ENCODE results near the gene TMC8.
"Not testable (repeated sequence)": the region's sequence is repeated elsewhere in the genome, so short reads cannot be mapped to it uniquely, and the experiment has no call there.

The TMC8 gene

DNA sequence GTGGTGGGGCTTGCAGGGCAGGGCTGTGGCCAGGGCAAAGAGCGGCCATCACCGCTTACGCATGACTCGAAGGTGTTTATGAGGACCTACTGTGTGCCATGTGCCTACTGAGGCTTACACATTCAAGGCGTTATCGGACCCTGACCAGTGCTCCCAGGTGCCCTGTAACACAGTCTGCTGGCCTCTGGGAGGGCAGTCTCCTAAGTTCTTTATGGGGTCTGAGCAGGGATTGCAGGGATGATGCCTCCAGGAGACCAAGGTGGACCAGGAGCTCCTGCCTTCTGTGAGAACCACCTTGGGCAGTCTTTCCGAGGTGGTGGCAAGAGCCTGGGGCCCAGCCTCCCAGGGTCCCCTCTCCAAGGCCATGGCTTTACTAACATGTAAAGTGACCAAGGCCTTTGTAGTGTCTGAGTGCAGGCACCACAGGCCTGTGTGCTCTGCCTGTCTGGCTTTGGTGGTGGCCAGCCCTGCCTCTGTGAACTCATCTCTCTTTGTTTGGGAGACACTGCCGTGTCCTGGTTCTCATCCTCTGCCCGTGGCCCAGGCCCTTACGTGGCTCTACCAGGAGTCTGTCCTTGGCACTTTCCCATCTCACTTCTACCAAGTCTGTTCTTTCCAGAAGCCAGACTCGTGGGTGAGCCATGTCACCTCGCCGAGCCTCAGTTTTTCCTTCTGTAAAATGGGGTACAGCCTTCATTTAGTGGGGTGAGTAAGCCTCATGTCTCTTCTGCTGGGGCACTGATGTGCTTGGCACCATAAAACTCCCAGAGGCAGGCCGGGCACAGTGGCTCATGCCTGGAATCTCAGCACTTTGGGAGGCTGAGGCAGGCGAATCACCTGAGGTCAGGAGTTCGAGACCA is 34.4 kb downstream of the TMC8 start:
- DNase-seq = no peak

DNA sequence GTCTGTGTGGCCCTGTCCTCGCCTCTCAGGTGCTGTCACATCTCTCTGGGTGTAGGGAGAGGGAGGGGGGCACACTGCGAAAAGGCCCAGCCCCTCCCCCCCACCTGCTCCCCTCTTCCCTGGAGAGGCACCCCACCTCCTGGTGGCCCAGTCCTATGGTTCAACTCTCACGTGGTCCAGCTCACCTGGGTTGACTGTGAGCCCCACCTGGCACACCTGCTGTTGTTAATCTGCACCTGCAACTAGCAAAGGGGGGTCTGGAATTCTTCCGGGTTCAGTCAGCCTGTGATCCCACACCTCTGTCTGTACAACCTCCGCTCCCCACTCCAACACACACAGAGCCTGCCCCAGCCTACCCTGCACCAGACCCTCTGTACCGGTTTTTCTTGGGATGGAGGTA is 35.8 kb downstream of the TMC8 start:
- DNase-seq = no peak

DNA sequence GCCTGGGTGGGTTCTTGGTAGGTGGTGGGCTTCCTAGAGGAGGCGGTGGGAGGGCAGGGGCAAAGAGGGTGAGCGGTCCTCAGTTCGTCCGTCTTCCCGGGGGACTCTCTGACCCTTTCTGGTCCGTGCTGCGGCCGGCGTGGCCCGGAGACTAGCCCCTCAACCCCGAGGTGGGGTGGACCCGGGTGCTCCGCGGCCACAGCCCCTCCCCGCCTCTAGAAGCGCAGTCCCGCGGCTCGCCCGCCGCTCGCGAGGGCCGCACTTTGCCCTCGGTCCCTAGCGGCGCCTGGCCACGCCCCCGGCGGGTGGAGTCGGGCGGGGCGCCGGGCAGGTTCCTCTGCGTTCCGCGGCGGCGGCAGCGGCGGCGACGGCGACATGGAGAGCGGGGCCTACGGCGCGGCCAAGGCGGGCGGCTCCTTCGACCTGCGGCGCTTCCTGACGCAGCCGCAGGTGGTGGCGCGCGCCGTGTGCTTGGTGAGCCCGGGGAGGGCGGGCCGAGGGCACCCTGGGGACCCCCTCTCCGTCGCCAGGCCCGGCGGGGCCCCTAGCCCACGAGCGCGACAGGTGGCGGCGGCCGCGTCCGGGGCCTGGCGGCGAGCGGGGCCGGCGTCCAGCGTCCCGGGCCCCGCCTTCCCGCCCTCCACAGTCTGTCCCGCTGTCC is 37.8 kb downstream of the TMC8 start, which contains the start of gene SYNGR2:
Gene SYNGR2 (plus strand): TSS at position 340 of the 661 bp plus-strand sequence. CDS start 36 bp downstream, at position 376.
- peak; percentile 39 to 76 for DNase-seq

DNA sequence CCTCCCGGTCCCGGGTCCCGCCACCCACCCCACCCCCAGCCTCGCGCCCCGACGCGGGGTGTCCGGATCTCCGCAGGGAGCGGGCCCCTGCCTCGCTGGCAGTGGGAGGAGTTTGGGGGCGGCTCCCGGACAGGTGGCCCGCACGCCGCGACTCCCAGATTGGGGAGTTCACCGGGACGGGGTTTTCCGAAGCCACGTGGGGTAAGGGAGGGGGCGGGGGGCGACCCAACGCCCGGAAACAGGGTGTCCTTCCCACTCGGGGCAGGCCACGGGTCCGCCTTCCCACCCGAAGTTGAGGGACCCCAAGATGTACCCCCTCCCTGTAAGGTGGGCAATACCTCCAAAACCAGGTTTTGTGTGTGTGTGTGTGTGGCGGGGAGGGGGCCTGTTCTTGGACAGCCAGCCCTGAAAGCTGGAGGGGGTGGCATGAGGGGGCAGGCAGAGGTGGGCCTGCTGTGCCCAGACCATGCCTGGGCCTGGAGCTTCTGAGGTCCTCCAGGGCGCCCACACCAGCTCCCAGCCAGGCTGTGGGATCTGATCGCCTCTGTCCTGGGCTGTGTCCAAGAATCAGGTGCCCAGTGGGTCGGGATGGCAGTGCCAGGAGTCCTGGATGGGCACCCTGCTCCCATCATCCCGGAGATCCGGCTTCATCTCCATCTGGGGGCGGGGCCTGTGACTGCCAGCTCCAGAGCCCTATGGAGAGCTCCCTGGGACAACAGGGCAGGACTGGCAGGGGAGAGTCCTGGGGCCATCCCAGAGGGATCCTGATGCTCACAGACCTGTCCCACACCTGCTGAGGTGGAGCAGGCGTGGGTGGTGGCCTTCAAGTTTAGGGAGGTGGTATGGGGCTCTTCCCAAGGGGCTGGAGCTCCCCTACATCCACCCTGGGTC is 38.6 kb downstream of the TMC8 start:
- DNase-seq = no peak

DNA sequence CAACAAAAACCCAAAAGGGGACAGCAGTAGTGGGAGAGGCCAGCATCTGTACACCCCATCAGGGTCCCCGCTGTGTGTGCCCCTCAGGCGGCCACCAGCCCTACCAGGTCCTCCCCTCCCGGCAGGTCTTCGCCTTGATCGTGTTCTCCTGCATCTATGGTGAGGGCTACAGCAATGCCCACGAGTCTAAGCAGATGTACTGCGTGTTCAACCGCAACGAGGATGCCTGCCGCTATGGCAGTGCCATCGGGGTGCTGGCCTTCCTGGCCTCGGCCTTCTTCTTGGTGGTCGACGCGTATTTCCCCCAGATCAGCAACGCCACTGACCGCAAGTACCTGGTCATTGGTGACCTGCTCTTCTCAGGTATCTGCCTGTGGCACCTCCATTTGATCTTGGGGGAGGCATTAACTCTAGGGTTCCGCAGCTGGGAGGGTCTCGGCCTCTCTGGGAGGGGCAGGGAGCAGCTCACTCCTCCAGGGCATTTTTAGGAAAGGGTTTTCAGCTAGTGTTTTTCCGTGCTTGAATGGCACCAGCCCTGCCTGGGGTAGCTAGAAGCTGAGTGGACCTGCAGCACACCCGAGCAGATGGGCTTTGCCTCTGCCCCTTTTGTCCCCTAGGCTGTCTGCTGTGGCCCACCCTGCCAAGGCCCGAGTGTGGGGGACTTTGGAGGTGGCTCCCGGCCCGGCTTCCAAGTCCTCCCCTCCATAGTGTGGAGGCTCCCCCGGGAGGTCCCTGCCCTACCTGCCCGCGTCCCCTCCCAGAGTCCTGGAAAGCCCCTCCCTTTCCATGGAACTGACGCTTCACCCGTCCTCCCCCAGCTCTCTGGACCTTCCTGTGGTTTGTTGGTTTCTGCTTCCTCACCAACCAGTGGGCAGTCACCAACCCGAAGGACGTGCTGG is 40.4 kb downstream of the TMC8 start:
- no peak for DNase-seq

DNA sequence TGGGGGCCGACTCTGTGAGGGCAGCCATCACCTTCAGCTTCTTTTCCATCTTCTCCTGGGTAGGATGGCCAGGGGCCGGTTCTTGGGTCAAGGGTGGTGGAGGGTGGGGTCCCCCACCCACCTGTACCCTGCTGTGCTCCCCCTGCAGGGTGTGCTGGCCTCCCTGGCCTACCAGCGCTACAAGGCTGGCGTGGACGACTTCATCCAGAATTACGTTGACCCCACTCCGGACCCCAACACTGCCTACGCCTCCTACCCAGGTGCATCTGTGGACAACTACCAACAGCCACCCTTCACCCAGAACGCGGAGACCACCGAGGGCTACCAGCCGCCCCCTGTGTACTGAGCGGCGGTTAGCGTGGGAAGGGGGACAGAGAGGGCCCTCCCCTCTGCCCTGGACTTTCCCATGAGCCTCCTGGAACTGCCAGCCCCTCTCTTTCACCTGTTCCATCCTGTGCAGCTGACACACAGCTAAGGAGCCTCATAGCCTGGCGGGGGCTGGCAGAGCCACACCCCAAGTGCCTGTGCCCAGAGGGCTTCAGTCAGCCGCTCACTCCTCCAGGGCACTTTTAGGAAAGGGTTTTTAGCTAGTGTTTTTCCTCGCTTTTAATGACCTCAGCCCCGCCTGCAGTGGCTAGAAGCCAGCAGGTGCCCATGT is 41.1 kb downstream of the TMC8 start:
- DNase-seq = not testable (repeated sequence)

DNA sequence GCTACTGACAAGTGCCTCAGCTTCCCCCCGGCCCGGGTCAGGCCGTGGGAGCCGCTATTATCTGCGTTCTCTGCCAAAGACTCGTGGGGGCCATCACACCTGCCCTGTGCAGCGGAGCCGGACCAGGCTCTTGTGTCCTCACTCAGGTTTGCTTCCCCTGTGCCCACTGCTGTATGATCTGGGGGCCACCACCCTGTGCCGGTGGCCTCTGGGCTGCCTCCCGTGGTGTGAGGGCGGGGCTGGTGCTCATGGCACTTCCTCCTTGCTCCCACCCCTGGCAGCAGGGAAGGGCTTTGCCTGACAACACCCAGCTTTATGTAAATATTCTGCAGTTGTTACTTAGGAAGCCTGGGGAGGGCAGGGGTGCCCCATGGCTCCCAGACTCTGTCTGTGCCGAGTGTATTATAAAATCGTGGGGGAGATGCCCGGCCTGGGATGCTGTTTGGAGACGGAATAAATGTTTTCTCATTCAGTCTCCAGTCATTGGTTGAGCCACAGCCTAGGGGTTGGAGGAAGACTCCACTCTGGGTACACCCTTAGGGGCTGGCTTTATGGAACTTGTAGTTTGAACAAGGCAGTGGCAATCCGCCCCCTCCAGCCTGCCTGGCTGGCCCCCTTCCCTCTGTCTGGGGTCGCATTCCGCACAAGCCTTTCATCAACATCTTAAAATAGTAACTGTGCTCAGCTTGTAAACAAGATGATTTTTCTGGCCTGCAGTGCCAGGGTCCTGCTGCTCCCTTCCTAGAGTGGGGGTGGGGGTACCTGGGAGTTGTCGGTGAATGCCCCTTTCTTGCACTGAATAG is 41.9 kb downstream of the TMC8 start:
- no peak for DNase-seq

DNA sequence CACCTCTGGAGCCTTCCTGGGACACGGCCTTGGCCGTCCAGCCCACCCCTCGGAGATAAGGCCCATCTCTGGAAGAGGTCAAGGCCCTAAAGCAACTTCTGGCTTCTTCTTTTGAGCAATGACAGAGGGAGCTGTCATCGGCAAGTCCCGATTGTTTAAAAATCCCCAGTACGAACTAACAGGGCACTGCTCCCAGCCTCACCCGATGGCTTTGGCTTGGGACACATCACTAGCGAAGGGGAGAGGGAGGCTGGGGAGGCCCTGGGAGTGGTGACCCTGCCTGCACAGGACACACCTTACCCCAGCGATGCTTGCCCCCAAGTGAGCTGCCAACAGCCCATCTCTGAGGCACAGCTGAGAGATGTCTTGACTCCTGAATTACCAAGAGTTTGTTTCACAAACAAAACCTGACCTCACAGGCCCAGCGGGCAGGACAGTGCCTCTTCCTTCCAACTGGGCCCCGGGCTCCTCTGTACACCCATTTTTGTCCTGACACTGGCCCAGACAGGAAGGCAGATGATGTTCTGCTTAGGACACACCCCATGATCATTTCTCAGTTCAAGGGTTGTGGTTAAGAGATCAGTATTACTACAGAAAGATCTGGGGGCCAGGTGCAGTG is 42.6 kb downstream of the TMC8 start:
- DNase-seq = no peak

DNA sequence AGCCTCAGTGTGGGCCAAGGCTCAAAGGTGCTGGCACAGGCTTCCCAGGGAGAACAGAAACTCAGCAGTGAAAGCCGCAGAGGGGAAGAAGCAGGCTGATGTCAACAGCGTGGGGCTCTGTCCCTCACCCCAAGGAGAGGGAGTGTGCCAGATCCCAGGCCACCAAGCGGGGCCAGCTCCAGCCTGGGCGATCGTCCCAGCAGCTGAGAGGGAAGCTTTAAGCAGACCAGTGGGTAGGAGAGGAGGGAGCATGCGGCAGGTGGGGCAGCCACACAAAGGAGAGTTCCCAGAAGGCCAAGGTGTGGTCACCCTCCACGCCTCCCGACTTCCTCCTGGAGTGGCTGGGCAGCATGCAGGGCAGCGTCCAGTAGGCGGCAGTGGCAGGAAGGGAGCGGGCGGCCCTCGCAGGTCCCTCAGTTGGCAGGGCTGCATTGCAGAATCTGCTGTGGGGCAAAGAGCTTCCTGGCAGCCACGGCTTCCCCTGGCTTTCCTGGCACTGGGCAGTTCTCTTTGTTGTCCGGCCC is 43.8 kb downstream of the TMC8 start:
- no peak for DNase-seq

DNA sequence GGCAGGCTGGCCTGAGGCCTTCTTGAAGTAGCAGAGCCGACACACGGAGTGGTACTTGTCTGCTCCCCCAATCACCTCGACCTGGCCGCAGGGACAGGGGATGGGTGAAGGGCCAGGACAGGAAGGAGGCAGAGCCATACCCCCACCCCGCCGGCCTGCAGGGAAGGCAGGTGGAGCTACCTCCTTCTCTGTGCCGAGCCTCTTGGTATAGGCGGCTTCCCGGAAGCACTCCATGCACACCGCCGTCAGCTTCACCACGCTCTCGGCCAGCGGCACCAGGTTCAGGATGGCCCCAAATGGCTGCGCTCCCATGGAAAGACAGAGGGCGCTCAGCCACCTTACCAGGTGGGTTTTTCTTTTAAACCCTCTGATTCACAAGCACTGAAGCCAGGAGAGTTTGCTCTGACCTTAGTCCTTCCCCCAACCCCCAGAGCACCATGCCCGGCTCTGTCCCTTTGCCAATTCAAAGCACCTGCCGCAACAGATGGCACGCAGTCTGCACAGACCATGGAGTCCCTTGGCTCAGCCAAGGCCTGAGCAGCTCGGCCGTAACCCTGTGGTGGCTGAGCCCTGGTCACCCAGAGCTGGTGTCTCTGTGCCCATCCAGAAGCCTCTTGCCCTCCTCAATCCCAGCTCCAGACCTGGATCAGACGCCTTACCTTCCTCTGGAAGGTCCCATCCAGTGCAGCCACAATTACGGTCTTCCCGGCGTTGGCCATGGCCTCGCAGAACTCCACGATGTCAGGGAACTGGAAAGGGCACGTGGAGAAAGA is 44.5 kb downstream of the TMC8 start:
- no peak for DNase-seq

DNA sequence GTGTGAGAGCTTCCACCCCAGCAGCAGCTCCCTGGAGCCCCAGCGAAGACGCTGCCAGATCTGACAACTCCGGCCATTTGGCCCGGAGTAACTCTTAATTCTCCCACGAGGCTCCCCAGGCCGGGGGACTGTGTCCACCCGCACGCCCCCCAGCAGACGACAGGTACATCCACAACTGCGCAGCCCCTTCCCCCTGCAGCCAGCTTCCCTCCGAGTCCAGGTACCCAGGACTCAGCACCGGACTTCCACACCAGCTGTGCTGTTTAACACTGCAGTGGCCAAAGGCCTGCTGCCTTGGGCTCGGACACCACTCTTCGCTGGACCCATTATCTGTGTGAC is 45.0 kb downstream of the TMC8 start:
- no peak for DNase-seq

DNA sequence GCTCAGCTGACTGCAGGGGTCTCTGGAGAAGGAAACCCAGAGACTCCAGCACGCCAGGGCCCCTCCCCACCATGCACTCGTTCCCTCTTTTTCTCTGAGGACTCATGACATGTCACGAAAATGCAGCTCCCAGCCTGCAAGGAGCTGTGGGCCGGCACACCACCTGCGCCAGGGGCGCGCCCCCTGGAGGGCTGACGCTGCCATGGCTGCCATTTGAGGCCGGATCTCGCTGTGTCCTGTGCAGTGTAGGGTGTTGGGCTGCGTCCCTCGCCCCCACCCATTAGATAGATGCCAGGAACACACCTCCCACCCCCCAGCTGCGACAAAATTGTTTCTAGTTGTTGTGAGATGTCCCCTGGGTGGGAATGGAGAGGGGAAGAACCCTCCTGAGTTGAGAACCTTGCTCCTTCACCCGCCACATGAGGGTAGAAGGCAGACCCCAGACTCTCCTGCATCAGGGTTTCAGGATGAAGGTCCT is 46.0 kb downstream of the TMC8 start:
- no peak for DNase-seq

DNA sequence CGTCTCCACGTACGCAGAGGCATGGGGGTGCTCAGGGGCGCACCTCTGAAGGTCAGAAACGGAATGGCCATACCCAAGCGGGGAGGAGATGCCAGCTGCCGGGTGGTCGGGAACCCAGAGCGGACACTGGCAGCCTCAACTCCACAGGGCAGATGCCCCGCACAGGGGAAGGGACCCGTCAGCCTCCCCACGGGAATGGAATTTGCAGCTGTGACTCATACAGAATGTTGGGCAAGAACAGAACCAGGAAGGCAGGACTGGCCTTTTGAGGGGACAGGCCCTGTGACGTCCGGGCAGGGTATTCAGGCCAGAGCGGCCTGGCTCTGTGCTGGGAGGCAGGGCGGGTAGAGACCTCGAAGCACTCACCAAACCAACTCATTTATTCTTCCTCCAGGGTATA is 48.8 kb downstream of the TMC8 start:
- DNase-seq = no peak

DNA sequence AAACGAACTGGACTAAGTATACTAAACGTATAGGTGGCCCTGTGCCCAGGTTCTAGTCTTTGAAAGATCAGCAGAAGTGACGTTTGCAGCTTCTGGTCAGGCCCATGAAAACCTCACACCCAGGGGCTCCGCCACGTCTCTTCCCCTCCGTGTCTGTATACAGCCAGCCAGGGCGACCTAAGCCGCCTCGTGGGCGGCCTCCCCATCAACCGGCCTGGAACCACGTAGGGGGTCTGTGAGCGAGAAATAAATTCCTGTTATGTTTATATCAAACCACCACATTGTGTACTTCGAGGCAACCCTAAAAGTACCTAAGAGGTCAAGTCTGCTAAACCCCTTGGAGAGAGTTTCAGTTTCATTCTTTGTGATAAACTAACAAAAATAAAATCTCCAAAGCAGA is 49.5 kb downstream of the TMC8 start:
- DNase-seq = no peak

DNA sequence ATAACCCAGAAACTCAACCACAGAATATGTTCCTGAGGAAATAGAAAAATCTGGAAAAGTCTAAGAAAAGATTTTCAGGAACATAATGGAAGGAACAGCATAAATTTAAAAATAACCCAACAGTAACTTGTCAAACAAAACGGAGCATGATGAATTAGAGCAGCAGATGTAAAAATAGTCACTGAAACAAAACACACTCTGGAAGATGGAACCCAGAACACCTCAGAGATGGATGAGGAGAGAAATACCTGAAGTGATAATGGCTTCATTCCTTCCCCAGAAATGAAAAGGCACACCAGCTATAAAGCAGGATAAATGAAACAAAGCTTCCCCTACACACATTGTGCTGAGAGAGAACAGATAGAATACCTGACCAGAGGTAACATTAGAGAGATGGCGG is 49.9 kb downstream of the TMC8 start:
- DNase-seq = no peak

DNA sequence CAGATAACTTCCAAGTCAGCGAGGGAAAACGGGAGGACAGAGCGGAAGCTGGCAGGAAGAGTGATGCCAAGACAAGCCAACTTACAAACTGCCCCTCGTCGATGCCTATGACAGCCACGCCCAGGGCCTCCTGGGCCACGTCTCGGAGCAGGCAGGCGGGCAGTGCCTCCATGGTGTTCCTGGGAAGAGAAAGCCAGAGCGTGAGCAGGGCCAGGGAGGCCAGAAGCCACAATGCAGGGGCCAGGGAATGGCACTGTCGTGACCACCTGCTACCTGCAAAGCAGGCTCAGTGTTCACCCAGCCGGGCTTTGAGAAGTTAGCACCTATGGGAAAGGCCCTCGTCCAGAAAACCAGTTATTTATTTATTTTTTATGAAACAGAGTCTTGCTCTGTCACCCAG is 51.9 kb downstream of the TMC8 start:
- no peak for DNase-seq

DNA sequence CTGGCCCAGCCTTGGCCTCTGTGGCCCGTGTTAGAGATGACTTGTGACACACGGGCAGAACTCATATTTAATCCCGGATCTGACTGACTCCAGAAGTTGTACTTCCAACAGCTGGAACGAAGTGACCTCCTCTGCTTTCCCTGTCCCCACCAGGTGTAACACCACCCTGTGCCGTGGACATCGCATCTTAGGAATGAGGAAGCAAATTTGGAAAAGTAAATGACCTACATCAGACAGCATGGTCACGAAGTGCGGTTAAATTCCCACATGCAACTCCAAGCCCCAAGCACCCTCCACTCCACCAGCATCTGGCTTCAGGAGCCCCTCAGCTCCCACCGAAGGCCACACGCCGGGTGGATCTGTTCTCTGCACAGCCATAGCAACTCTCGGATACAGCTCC is 53.3 kb downstream of the TMC8 start:
- DNase-seq = no peak

DNA sequence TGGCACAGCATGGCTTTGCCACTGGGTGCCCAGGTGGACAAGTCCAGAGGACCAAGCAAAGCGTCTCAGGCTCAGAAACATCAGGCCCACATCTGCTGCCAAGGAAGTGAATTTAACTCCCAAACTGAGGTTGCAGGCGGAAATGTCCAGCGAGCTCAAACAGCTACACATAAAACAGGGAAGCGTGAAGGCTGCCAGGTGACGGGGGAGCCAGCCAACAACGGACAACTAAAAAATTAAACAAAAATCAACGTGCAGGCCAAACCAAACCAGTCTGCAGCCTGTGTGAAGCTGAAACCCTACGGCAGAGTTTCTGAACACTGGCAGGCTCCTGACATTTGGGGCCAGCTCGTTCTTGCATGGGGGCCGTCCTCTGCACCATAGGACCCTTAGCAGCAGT is 53.8 kb downstream of the TMC8 start:
- DNase-seq = no peak

DNA sequence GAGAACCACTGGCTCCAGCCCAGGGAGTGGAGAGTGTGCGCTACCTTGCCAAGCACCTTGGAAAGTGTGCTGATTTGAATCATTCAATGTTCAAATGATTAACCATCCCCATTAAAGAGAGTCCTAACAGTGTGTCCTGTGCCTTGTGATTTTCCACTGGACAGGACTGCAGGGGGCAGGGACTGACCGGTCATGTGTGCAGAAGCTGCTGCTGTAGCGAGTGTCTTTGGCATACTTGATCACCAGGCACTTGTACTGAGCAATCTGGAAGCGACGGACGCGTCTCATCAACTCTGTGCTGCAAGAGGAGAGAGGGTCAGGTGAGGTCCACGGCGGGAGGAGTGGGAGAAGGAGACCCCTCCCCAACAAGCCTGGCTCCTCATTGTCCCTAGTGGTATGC is 54.3 kb downstream of the TMC8 start:
- no peak for DNase-seq

Measured in NCI-H187 (cell line).